Measurements from ENCODE around the gene CHEK2. TPM values are rescaled to one million over a fixed set of nuclear protein-coding genes. Genes with fewer than 3 reads are reported as not detected.

CHEK2 gene
- total RNA-seq, 6 experiments from 2014 or later = 2.0 to 6.3 (median 4.2) TPM

DNA sequence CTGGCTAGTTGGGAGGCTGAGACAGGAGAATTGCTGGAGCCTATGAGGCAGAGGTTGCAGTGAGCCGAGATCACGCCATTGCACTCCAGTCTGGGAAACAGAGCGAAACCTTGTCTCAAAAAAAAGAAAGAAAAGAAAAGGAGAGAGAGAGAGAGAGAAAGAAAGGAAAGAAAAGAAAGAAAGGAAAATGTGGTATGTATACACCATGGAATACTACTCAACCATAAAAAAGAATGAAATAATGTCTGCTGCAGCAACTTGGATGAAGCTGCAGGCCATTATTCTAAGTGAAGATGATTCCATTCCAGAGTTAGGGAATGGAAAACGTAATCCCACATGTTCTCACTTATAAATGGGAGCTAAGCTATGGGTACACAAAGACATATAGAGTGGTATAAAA is 92.8 kb downstream of the CHEK2 start:
- intact Hi-C loops (cut with DNase I) = no loop called here
- no peaks in the 10 kb centered on the region for H3K9me3 ChIP-seq
- no peak overlapping the region for H3K27ac ChIP-seq
- H3K4me3 ChIP-seq = no peak overlapping the region
- 82% methylated on average over 3 of the region's 4 CpGs for WGBS (ENCODE audit: insufficient coverage, low coverage, low lambda C conversion rate, missing lambda C conversion rate)
- H3K4me1 ChIP-seq = no peaks in the 10 kb centered on the region
- no peaks in the 10 kb centered on the region for H3K27me3 ChIP-seq
- TF ChIP-seq, protein P1, sequence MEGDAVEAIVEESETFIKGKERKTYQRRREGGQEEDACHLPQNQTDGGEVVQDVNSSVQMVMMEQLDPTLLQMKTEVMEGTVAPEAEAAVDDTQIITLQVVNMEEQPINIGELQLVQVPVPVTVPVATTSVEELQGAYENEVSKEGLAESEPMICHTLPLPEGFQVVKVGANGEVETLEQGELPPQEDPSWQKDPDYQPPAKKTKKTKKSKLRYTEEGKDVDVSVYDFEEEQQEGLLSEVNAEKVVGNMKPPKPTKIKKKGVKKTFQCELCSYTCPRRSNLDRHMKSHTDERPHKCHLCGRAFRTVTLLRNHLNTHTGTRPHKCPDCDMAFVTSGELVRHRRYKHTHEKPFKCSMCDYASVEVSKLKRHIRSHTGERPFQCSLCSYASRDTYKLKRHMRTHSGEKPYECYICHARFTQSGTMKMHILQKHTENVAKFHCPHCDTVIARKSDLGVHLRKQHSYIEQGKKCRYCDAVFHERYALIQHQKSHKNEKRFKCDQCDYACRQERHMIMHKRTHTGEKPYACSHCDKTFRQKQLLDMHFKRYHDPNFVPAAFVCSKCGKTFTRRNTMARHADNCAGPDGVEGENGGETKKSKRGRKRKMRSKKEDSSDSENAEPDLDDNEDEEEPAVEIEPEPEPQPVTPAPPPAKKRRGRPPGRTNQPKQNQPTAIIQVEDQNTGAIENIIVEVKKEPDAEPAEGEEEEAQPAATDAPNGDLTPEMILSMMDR (IDR thresholded peaks at IDR 0.05) = no peak
- no peak for TF ChIP-seq POLR2A (IDR thresholded peaks at IDR 0.05)
- no peak for DNase-seq
- no peaks in the 10 kb centered on the region for H3K36me3 ChIP-seq
- no peak for ATAC-seq

DNA sequence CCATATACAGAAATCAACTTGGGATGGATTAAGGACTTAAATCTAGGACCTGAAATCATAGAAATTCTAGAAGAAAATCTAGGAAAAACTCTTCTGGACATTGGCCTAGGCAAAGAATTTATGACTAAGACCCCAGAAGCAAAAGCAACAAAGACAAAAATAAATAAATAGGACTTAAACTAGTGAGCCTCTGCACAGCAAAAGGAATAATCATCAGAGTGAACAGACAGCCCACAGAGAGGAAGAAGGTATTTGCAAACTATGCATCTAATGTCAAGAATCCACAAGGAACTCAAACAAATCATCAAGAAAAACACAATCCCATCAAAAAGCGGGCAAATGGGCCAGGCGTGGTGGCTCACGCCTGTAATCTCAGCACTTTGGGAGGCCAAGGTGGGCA is 94.4 kb downstream of the CHEK2 start:
- H3K9me3 ChIP-seq = no peaks in the 10 kb centered on the region
- 84% methylated on average over 3 of the region's 3 CpGs for WGBS (ENCODE audit: insufficient coverage, low coverage, low lambda C conversion rate, missing lambda C conversion rate)
- intact Hi-C loops (cut with DNase I) = no loop called here
- H3K27me3 ChIP-seq = no peaks in the 10 kb centered on the region
- no peaks in the 10 kb centered on the region for H3K36me3 ChIP-seq
- TF ChIP-seq, protein P1 (IDR thresholded peaks at IDR 0.05) = no peak
- TF ChIP-seq POLR2A (IDR thresholded peaks at IDR 0.05) = no peak
- H3K27ac ChIP-seq = no peak overlapping the region
- no peaks in the 10 kb centered on the region for H3K4me1 ChIP-seq
- DNase-seq (no peak), ATAC-seq (no peak)
- H3K4me3 ChIP-seq = no peak overlapping the region

DNA sequence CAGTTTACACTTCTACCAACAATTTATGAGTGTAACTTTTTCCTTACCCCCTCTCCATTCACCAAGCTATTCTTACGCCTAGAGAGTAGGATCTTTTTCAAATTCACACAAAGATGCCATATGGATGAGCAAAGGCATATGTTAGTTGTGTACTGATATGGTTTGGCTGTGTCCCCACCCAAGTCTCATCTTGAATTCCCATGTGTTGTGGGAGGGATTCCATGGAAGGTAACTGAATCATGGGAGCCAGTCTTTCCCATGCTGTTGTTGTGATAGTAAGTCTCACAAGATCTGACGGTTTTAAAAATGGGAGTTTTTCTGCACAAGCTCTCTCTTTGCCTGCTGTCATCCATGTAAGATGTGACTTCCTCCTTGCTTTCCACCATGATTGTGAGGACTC is 102.3 kb downstream of the CHEK2 start:
- H3K9me3 ChIP-seq = no peaks in the 10 kb centered on the region
- 96% methylated on average over 2 of the region's 2 CpGs for WGBS (ENCODE audit: insufficient coverage, low coverage, low lambda C conversion rate, missing lambda C conversion rate)
- H3K27me3 ChIP-seq = no peaks in the 10 kb centered on the region
- no peaks in the 10 kb centered on the region for H3K4me1 ChIP-seq
- H3K27ac ChIP-seq = no peak overlapping the region
- DNase-seq (no peak), ATAC-seq (no peak)
- no peak overlapping the region for H3K4me3 ChIP-seq
- H3K36me3 ChIP-seq = no peaks in the 10 kb centered on the region
- intact Hi-C loops (cut with DNase I) = no loop called here
- TF ChIP-seq POLR2A (IDR thresholded peaks at IDR 0.05) = no peak
- TF ChIP-seq, protein P1 (IDR thresholded peaks at IDR 0.05) = no peak

Small RNA genes lying within 50 kb of the gene (small RNA-seq; reads per million reads assigned to genes)
- 0 reads per million in 2 experiments for gene RN7SL162P

Other genes starting within 250 kb of the CHEK2 start
- gene TTC28, start 62.0 kb downstream of the CHEK2 start, total RNA-seq = 10 to 100 TPM in 5 of 6 experiments, 1 to 10 TPM in 1; 9.4 to 38.3 (median 15.0) TPM
- 10 to 100 TPM; 11.6 to 29.0 (median 13.4) TPM for gene HSCB, start 219 bp upstream of the CHEK2 start, total RNA-seq
- 10 to 100 TPM; 15.3 to 24.4 (median 18.0) TPM for gene CCDC117, start 30.9 kb upstream of the CHEK2 start, total RNA-seq
- gene XBP1, start 58.7 kb upstream of the CHEK2 start, total RNA-seq = 100 to 1,000 TPM; 298 to 624 (median 414) TPM
- 1 to 10 TPM; 5.8 to 9.2 (median 6.9) TPM for gene ZNRF3, start 141.8 kb upstream of the CHEK2 start, total RNA-seq

Data from right lobe of liver (tissue), 6 donors.